ENCODE results near the gene SDHB.

The SDHB gene

GRCh38 chr1:17012775-17013490, 40.9 kb downstream of the SDHB start:
- DNase-seq (ENCODE audit: low read depth in 2 of 2) = no peak

GRCh38 chr1:17011439-17012307, 42.2 kb downstream of the SDHB start, which contains the start of gene ATP13A2:
Gene ATP13A2, minus strand, starts transcription at chr1:17011928. Its CDS starts 190 bp downstream, at chr1:17011738.
- peak; percentile 80 to 82 for DNase-seq (ENCODE audit: low read depth in 2 of 2)

GRCh38 chr1:17011092-17011438, 42.8 kb downstream of the SDHB start:
- DNase-seq (ENCODE audit: low read depth in 2 of 2) = no peak

- DNase-seq (ENCODE audit: low read depth in 2 of 2) = no peak
Measured at GRCh38 chr1:17009706-17010105, 44.1 kb downstream of the SDHB start.

- no peak for DNase-seq (ENCODE audit: low read depth in 2 of 2)
Measured at GRCh38 chr1:17008208-17008855, 45.5 kb downstream of the SDHB start.

- DNase-seq (ENCODE audit: low read depth in 2 of 2) = no peak
Measured at GRCh38 chr1:17007121-17007520, 46.7 kb downstream of the SDHB start.

- no peak for DNase-seq (ENCODE audit: low read depth in 2 of 2)
Measured at GRCh38 chr1:17005365-17005740, 48.5 kb downstream of the SDHB start.

- no peak for DNase-seq (ENCODE audit: low read depth in 2 of 2)
Measured at GRCh38 chr1:17004466-17005364, 49.1 kb downstream of the SDHB start.

GRCh38 chr1:17002524-17002902, 51.3 kb downstream of the SDHB start:
- DNase-seq (ENCODE audit: low read depth in 2 of 2) = no peak

- no peak for DNase-seq (ENCODE audit: low read depth in 2 of 2)
Measured at GRCh38 chr1:17001760-17002523, 51.9 kb downstream of the SDHB start.

- no peak for DNase-seq (ENCODE audit: low read depth in 2 of 2)
Measured at GRCh38 chr1:16999863-17000262, 54.0 kb downstream of the SDHB start.

GRCh38 chr1:16998589-16998988, 55.2 kb downstream of the SDHB start:
- DNase-seq (ENCODE audit: low read depth in 2 of 2) = no peak

GRCh38 chr1:16996845-16997244, 57.0 kb downstream of the SDHB start:
- no peak for DNase-seq (ENCODE audit: low read depth in 2 of 2)

- DNase-seq (ENCODE audit: low read depth in 2 of 2) = no peak
Measured at GRCh38 chr1:16993521-16994038, 60.3 kb downstream of the SDHB start.

- no peak for DNase-seq (ENCODE audit: low read depth in 2 of 2)
Measured at GRCh38 chr1:16992675-16993074, 61.2 kb downstream of the SDHB start.

- no peak for DNase-seq (ENCODE audit: low read depth in 2 of 2)
Measured at GRCh38 chr1:16992102-16992501, 61.7 kb downstream of the SDHB start.

GRCh38 chr1:16991571-16991970, 62.3 kb downstream of the SDHB start:
- DNase-seq (ENCODE audit: low read depth in 2 of 2) = no peak

GRCh38 chr1:16989676-16990391, 64.0 kb downstream of the SDHB start:
- DNase-seq (ENCODE audit: low read depth in 2 of 2) = no peak

- DNase-seq (ENCODE audit: low read depth in 2 of 2) = no peak
Measured at GRCh38 chr1:16988210-16988609, 65.6 kb downstream of the SDHB start.

GRCh38 chr1:16986962-16987361, 66.9 kb downstream of the SDHB start:
- DNase-seq (ENCODE audit: low read depth in 2 of 2) = no peak

Measured in stimulated activated CD8-positive, alpha-beta memory T cell treated with anti-CD3 and anti-CD28 coated beads, Interleukin-15, amount 100 ng/mL, for 48 hours (primary cell).